DND-41 (cell line): ENCODE measurements around the gene ABHD1.

ENCODE experiments used
- CTCF ChIP-seq: IDR thresholded peaks from 2 replicates; pipeline ENCODE4 v1.5.1; 2012; ENCODE audit warnings: borderline replicate concordance, low read length, moderate library complexity, mild to moderate bottlenecking; ENCODE audit not compliant: poor library complexity, severe bottlenecking; ENCODE audit errors: extremely low read depth
- EZH2 ChIP-seq: IDR thresholded peaks from 3 replicates; pipeline ENCODE4 v1.6.1; 2012; ENCODE audit warnings: borderline replicate concordance, low read depth, mild to moderate bottlenecking, moderate library complexity, low read length, inconsistent platforms; ENCODE audit not compliant: severe bottlenecking

DNA sequence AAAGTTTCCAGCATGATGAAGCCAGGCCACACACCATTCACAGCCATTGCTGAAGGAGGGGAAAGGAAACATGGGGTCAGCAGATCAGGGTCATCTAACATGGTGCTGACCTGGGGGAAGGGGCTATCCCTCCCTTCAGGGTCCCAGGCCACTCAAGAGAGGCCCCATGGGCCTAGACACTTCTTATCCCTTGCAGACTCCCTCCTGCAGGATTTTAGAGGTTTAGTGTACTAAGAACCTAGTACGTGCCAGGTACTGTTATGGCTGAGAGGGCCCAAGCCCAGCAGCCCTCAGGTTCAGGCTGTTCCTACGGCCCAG lies 28.2 kb upstream of the ABHD1 start:
- no peak for TF ChIP-seq CTCF
- no peak for TF ChIP-seq EZH2
